ENCODE data around the gene MYADM.

DNA sequence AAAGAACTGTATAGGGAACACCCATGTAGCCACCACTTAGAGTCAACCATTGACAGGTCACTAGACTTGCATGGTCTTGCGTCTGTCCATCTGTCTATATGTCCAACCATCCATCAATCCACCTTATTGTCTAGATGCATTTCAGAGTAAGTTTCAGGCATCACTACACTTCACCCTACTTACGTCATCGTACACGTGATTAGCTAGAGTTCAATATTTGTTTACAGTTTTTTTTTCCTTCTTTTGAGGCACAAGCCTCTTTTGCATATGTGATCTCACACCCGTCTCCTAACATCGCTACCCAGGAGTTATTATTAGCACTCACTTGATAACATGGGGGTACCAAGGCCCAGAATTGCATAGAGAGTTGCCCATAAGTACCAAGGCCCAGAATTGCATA lies 48.3 kb downstream of the MYADM start:
- TF ChIP-seq, protein P1, sequence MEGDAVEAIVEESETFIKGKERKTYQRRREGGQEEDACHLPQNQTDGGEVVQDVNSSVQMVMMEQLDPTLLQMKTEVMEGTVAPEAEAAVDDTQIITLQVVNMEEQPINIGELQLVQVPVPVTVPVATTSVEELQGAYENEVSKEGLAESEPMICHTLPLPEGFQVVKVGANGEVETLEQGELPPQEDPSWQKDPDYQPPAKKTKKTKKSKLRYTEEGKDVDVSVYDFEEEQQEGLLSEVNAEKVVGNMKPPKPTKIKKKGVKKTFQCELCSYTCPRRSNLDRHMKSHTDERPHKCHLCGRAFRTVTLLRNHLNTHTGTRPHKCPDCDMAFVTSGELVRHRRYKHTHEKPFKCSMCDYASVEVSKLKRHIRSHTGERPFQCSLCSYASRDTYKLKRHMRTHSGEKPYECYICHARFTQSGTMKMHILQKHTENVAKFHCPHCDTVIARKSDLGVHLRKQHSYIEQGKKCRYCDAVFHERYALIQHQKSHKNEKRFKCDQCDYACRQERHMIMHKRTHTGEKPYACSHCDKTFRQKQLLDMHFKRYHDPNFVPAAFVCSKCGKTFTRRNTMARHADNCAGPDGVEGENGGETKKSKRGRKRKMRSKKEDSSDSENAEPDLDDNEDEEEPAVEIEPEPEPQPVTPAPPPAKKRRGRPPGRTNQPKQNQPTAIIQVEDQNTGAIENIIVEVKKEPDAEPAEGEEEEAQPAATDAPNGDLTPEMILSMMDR (IDR thresholded peaks at IDR 0.05 in 4 of 5, conservative IDR thresholded peaks at IDR 0.05 in 1 of 5) = no peak
- TF ChIP-seq POLR2A (IDR thresholded peaks at IDR 0.05) = no peak
